Measurements from ENCODE around the gene ATP5F1D. TPM values are rescaled to one million over a fixed set of nuclear protein-coding genes. Genes with fewer than 3 reads are reported as not detected.

The ATP5F1D gene
- total and polyA plus RNA-seq, 2 of the 13 experiments (the other 11 are each of a cell fraction or from before 2014, with no cell fraction given) = 39.4 to 78.7 TPM

DNA sequence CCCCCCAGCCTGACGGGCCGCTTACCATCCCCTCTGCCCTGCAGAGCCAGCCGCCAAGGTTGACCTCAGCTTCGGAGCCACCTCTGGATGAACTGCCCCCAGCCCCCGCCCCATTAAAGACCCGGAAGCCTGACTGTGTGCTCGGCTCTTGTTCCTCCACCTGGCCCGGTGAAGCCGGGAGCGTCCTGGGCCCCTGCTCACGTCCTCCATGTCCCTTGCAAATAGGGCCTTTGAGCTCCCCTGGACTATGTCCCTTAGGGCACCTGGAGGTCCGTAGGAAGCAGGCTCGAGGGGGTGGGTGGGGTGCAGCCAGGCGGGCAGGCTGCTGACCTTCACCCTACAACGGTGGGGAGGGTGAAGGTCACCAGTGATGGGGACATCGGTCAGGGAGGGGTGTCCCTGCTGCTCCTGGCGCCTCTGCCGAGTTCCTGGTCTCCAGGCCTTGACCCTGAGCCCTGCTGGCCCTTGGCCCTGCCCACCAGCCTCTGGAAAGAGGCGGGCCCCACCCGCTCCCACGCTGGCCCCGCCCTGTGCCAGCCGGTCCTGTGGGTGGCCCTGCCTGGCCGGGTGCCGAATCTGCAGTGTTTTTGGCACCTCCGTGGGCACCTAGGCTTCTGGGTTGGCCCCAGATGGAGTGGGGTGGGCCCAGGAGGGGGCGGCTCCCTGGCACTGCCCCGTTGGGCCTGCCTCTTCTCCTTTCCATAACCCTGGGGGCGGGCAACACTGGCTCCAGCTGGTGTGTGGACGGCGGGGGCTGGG lies 3.3 kb downstream of the ATP5F1D start (continued):
- TF ChIP-seq, protein P1, sequence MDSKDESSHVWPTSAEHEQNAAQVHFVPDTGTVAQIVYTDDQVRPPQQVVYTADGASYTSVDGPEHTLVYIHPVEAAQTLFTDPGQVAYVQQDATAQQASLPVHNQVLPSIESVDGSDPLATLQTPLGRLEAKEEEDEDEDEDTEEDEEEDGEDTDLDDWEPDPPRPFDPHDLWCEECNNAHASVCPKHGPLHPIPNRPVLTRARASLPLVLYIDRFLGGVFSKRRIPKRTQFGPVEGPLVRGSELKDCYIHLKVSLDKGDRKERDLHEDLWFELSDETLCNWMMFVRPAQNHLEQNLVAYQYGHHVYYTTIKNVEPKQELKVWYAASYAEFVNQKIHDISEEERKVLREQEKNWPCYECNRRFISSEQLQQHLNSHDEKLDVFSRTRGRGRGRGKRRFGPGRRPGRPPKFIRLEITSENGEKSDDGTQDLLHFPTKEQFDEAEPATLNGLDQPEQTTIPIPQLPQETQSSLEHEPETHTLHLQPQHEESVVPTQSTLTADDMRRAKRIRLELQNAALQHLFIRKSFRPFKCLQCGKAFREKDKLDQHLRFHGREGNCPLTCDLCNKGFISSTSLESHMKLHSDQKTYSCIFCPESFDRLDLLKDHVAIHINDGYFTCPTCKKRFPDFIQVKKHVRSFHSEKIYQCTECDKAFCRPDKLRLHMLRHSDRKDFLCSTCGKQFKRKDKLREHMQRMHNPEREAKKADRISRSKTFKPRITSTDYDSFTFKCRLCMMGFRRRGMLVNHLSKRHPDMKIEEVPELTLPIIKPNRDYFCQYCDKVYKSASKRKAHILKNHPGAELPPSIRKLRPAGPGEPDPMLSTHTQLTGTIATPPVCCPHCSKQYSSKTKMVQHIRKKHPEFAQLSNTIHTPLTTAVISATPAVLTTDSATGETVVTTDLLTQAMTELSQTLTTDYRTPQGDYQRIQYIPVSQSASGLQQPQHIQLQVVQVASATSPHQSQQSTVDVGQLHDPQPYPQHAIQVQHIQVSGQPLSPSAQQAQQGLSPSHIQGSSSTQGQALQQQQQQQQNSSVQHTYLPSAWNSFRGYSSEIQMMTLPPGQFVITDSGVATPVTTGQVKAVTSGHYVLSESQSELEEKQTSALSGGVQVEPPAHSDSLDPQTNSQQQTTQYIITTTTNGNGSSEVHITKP (CRISPR knock-in tag; IDR thresholded peaks at IDR 0.05; ENCODE audit: low read depth) = peak; percentile 69
- TF ChIP-seq THAP11 (CRISPR knock-in tag; IDR thresholded peaks at IDR 0.05) (peak; percentile 81; the same call in 1 of the 2 replicates), MIXL1 (CRISPR knock-in tag; IDR thresholded peaks at IDR 0.05) (peak; percentile 77; the same call in 1 of the 2 replicates), FOXA3 (CRISPR knock-in tag; IDR thresholded peaks at IDR 0.05) (peak; percentile 75), ZNF460 (CRISPR knock-in tag; IDR thresholded peaks at IDR 0.05; ENCODE audit: borderline replicate concordance) (peak; percentile 9; the same call in 1 of the 2 replicates), RBAK (CRISPR knock-in tag; IDR thresholded peaks at IDR 0.05) (peak; percentile 19; the same call in 1 of the 2 replicates), GTF2F1 (IDR thresholded peaks at IDR 0.05; ENCODE audit: low read length) (0 out of 2 replicates have a peak, but pooled peaks have one; percentile 31), ZNF790 (CRISPR knock-in tag; IDR thresholded peaks at IDR 0.05; ENCODE audit: borderline replicate concordance) (peak; percentile 63; the same call in 1 of the 2 replicates), SRSF1 (optimal IDR thresholded peaks at IDR 0.05; ENCODE audit: low read depth, low read length) (peak; percentile 71)
- TF ChIP-seq, protein P2, sequence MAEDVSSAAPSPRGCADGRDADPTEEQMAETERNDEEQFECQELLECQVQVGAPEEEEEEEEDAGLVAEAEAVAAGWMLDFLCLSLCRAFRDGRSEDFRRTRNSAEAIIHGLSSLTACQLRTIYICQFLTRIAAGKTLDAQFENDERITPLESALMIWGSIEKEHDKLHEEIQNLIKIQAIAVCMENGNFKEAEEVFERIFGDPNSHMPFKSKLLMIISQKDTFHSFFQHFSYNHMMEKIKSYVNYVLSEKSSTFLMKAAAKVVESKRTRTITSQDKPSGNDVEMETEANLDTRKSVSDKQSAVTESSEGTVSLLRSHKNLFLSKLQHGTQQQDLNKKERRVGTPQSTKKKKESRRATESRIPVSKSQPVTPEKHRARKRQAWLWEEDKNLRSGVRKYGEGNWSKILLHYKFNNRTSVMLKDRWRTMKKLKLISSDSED (CRISPR knock-in tag; IDR thresholded peaks at IDR 0.05) = no peak
- TF ChIP-seq, protein P3, sequence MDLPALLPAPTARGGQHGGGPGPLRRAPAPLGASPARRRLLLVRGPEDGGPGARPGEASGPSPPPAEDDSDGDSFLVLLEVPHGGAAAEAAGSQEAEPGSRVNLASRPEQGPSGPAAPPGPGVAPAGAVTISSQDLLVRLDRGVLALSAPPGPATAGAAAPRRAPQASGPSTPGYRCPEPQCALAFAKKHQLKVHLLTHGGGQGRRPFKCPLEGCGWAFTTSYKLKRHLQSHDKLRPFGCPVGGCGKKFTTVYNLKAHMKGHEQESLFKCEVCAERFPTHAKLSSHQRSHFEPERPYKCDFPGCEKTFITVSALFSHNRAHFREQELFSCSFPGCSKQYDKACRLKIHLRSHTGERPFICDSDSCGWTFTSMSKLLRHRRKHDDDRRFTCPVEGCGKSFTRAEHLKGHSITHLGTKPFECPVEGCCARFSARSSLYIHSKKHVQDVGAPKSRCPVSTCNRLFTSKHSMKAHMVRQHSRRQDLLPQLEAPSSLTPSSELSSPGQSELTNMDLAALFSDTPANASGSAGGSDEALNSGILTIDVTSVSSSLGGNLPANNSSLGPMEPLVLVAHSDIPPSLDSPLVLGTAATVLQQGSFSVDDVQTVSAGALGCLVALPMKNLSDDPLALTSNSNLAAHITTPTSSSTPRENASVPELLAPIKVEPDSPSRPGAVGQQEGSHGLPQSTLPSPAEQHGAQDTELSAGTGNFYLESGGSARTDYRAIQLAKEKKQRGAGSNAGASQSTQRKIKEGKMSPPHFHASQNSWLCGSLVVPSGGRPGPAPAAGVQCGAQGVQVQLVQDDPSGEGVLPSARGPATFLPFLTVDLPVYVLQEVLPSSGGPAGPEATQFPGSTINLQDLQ (CRISPR knock-in tag; IDR thresholded peaks at IDR 0.05) = no peak
- TF ChIP-seq, protein P4, sequence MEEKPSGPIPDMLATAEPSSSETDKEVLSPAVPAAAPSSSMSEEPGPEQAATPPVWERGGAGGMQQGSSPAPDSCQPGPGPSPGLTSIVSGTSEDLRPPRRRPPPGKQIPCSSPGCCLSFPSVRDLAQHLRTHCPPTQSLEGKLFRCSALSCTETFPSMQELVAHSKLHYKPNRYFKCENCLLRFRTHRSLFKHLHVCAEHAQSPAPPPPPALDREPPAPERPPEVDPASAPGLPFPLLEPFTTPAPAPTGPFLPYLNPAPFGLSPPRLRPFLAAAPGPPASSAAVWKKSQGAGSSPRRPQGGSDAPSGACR (CRISPR knock-in tag; IDR thresholded peaks at IDR 0.05) = peak; percentile 96
- TF ChIP-seq, protein P5, sequence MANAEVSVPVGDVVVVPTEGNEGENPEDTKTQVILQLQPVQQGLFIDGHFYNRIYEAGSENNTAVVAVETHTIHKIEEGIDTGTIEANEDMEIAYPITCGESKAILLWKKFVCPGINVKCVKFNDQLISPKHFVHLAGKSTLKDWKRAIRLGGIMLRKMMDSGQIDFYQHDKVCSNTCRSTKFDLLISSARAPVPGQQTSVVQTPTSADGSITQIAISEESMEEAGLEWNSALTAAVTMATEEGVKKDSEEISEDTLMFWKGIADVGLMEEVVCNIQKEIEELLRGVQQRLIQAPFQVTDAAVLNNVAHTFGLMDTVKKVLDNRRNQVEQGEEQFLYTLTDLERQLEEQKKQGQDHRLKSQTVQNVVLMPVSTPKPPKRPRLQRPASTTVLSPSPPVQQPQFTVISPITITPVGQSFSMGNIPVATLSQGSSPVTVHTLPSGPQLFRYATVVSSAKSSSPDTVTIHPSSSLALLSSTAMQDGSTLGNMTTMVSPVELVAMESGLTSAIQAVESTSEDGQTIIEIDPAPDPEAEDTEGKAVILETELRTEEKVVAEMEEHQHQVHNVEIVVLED (CRISPR knock-in tag; IDR thresholded peaks at IDR 0.05; ENCODE audit: borderline replicate concordance) = peak; percentile 70; the same call in 1 of the 2 replicates
- TF ChIP-seq, protein P6, sequence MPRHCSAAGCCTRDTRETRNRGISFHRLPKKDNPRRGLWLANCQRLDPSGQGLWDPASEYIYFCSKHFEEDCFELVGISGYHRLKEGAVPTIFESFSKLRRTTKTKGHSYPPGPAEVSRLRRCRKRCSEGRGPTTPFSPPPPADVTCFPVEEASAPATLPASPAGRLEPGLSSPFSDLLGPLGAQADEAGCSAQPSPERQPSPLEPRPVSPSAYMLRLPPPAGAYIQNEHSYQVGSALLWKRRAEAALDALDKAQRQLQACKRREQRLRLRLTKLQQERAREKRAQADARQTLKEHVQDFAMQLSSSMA (CRISPR knock-in tag; IDR thresholded peaks at IDR 0.05) = peak; percentile 88; the same call in 1 of the 2 replicates
- TF ChIP-seq, protein P7, sequence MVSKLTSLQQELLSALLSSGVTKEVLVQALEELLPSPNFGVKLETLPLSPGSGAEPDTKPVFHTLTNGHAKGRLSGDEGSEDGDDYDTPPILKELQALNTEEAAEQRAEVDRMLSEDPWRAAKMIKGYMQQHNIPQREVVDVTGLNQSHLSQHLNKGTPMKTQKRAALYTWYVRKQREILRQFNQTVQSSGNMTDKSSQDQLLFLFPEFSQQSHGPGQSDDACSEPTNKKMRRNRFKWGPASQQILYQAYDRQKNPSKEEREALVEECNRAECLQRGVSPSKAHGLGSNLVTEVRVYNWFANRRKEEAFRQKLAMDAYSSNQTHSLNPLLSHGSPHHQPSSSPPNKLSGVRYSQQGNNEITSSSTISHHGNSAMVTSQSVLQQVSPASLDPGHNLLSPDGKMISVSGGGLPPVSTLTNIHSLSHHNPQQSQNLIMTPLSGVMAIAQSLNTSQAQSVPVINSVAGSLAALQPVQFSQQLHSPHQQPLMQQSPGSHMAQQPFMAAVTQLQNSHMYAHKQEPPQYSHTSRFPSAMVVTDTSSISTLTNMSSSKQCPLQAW (CRISPR knock-in tag; IDR thresholded peaks at IDR 0.05) = peak; percentile 91

Measured in HepG2 (cell line).